ENCODE results near the gene PCNX3.
"Not testable (repeated sequence)": the region's sequence is repeated elsewhere in the genome, so short reads cannot be mapped to it uniquely, and the experiment has no call there.

The PCNX3 gene

GRCh38 chr11:65655570-65656332 lies 40.2 kb downstream of the PCNX3 start:
- no peak for DNase-seq

- DNase-seq = no peak
These were observed 41.9 kb downstream of the PCNX3 start for GRCh38 chr11:65657426-65657825.

- no peak for DNase-seq
These were observed 42.8 kb downstream of the PCNX3 start for GRCh38 chr11:65658174-65659021.

- no peak for DNase-seq
These were observed 44.5 kb downstream of the PCNX3 start for GRCh38 chr11:65660038-65660437.

- DNase-seq = not testable (repeated sequence)
These were observed 45.3 kb downstream of the PCNX3 start for GRCh38 chr11:65660908-65661307.

GRCh38 chr11:65661599-65662246 lies 46.1 kb downstream of the PCNX3 start:
- DNase-seq = no peak

GRCh38 chr11:65662247-65662798 lies 46.7 kb downstream of the PCNX3 start:
- DNase-seq = no peak

- peak; percentile 31 for DNase-seq
These were observed 47.4 kb downstream of the PCNX3 start, which contains the start of gene RELA for GRCh38 chr11:65662799-65663638. Gene RELA (minus strand): TSS chr11:65662916. CDS start chr11:65662832, 84 bp downstream.

GRCh38 chr11:65663639-65664200 lies 48.1 kb downstream of the PCNX3 start:
- DNase-seq = no peak

- DNase-seq = no peak
These were observed 56.7 kb downstream of the PCNX3 start for GRCh38 chr11:65672180-65672860.

GRCh38 chr11:65672982-65673381 lies 57.4 kb downstream of the PCNX3 start:
- DNase-seq = no peak

GRCh38 chr11:65680192-65680743 lies 64.7 kb downstream of the PCNX3 start:
- DNase-seq = no peak

GRCh38 chr11:65683480-65683879 lies 67.9 kb downstream of the PCNX3 start:
- DNase-seq = not testable (repeated sequence)

- no peak for DNase-seq
These were observed 70.4 kb downstream of the PCNX3 start for GRCh38 chr11:65685981-65686380.
